ENCODE measurements around the gene PRX.

- TF ChIP-seq CTCF (IDR thresholded peaks at IDR 0.05; ENCODE audit: borderline replicate concordance, extremely low read depth, low read length, poor library complexity, severe bottlenecking) (no peak), EZH2 (IDR thresholded peaks at IDR 0.05; ENCODE audit: borderline replicate concordance, low read depth, low read length, severe bottlenecking) (no peak)
These were observed 55.5 kb downstream of the PRX start for GRCh38 chr19:40357640-40358039.
